Measurements from ENCODE around the gene IFIH1. TPM values are rescaled to one million over a fixed set of nuclear protein-coding genes. Genes with fewer than 3 reads are reported as not detected.

Gene IFIH1
- total RNA-seq, 3 donors from 2014 or later, result 15.1 to 20.9 (median 18.3) TPM

DNA sequence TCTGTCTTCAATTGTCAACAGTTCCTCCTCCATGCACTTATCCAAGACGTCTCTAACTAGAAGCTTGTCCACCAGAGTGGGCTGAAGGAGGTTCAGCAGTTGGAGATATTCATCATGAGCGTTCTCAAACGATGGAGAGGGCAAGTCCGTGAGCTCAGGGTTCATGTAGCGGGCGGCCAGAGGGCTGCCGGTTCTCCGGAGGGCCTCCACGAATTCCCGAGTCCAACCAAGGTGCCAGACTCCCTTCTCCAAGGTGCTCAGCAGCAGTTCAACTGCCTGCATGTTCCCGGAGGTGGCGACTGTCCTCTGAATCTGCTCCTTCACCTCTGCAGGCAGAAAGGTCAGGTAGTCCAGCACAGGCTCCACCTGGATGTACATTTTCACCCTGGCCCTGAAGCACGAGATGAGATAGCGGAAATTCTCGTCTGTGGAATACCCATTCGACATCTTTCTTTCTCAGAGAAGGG is 590 bp downstream of the IFIH1 start:
- intact Hi-C loops (cut with DNase I, micrococcal nuclease), result no loop called here
- Histone ChIP-seq H3K9me3 (no peaks in the 10 kb centered on the region), H3K4me1 (ENCODE audit: low read depth) (peaks cover 30% of the 10 kb centered on the region), H3K36me3 (ENCODE audit: low read depth) (no peaks in the 10 kb centered on the region), H3K4me3 (peak overlapping the region; percentile 88)
- ATAC-seq (peak; percentile 56), DNase-seq (peak; percentile 51 to 67 (median 62))
- TF ChIP-seq, protein P1, sequence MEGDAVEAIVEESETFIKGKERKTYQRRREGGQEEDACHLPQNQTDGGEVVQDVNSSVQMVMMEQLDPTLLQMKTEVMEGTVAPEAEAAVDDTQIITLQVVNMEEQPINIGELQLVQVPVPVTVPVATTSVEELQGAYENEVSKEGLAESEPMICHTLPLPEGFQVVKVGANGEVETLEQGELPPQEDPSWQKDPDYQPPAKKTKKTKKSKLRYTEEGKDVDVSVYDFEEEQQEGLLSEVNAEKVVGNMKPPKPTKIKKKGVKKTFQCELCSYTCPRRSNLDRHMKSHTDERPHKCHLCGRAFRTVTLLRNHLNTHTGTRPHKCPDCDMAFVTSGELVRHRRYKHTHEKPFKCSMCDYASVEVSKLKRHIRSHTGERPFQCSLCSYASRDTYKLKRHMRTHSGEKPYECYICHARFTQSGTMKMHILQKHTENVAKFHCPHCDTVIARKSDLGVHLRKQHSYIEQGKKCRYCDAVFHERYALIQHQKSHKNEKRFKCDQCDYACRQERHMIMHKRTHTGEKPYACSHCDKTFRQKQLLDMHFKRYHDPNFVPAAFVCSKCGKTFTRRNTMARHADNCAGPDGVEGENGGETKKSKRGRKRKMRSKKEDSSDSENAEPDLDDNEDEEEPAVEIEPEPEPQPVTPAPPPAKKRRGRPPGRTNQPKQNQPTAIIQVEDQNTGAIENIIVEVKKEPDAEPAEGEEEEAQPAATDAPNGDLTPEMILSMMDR (IDR thresholded peaks at IDR 0.05), result no peak

GRCh38 chr2:162317058-162317742 is 1.3 kb downstream of the IFIH1 start:
- DNase-seq (no peak), ATAC-seq (no peak)
- Histone ChIP-seq H3K4me1 (ENCODE audit: low read depth) (peaks cover 30% of the 10 kb centered on the region), H3K4me3 (no peak overlapping the region), H3K36me3 (ENCODE audit: low read depth) (no peaks in the 10 kb centered on the region), H3K9me3 (no peaks in the 10 kb centered on the region)
- intact Hi-C loops (cut with DNase I, micrococcal nuclease), result no loop called here
- TF ChIP-seq, protein P1 (IDR thresholded peaks at IDR 0.05), result no peak

- peaks cover 30% of the 10 kb centered on the region for H3K4me1 ChIP-seq (ENCODE audit: low read depth)
- intact Hi-C loops (cut with DNase I, micrococcal nuclease), result no loop called here
- TF ChIP-seq, protein P1 (IDR thresholded peaks at IDR 0.05), result no peak
Observed at GRCh38 chr2:162316590-162316989, 1.9 kb downstream of the IFIH1 start.

GRCh38 chr2:162315938-162316337 is 2.5 kb downstream of the IFIH1 start:
- H3K36me3 ChIP-seq (ENCODE audit: low read depth), result no peaks in the 10 kb centered on the region
- intact Hi-C loops (cut with DNase I, micrococcal nuclease), result no loop called here
- ATAC-seq (no peak), DNase-seq (no peak)
- peaks cover 30% of the 10 kb centered on the region for H3K4me1 ChIP-seq (ENCODE audit: low read depth)
- H3K4me3 ChIP-seq, result no peak overlapping the region
- TF ChIP-seq, protein P1 (IDR thresholded peaks at IDR 0.05), result no peak
- no peaks in the 10 kb centered on the region for H3K9me3 ChIP-seq

More at GRCh38 chr2:162316590-162316989, 1.9 kb downstream of the IFIH1 start:
- Histone ChIP-seq H3K36me3 (ENCODE audit: low read depth) (no peaks in the 10 kb centered on the region), H3K9me3 (no peaks in the 10 kb centered on the region), H3K4me3 (no peak overlapping the region)
- DNase-seq, result no peak
- ATAC-seq, result no peak

DNA sequence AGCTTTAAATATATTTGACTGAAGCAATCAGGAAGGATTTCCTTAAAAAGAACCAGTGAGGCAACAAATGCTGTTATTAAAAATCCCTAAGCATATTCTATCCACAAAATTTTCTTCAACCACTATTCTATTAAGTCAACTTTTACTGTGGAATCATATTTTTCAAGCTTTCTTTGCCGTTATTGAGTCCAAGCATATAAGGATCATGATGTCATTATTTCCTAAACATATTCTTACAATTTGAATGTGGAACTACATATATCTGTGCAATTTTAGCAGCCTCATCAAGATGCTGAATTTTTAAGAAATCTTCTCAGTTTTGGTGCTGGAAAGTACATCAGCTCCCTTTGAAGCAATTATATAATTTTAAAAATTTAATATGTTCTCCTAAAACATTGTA is 5.6 kb downstream of the IFIH1 start:
- no peak for ATAC-seq

More for the DNA sequence above, 5.6 kb downstream of the IFIH1 start:
- Histone ChIP-seq H3K9me3 (no peaks in the 10 kb centered on the region), H3K4me3 (no peak overlapping the region), H3K36me3 (ENCODE audit: low read depth) (no peaks in the 10 kb centered on the region), H3K4me1 (ENCODE audit: low read depth) (peaks cover 23% of the 10 kb centered on the region)
- DNase-seq, result no peak
- intact Hi-C loops (cut with DNase I, micrococcal nuclease), result no loop called here
- TF ChIP-seq, protein P1 (IDR thresholded peaks at IDR 0.05), result no peak

All from mucosa of descending colon (tissue), 3 donors.